ENCODE measurements around the gene NFIA. TPM values are rescaled to one million over a fixed set of nuclear protein-coding genes. Genes with fewer than 3 reads are reported as not detected.

The NFIA gene
- polyA plus RNA-seq, 12 donors: 29.6 to 378 (median 35.8) TPM

DNA sequence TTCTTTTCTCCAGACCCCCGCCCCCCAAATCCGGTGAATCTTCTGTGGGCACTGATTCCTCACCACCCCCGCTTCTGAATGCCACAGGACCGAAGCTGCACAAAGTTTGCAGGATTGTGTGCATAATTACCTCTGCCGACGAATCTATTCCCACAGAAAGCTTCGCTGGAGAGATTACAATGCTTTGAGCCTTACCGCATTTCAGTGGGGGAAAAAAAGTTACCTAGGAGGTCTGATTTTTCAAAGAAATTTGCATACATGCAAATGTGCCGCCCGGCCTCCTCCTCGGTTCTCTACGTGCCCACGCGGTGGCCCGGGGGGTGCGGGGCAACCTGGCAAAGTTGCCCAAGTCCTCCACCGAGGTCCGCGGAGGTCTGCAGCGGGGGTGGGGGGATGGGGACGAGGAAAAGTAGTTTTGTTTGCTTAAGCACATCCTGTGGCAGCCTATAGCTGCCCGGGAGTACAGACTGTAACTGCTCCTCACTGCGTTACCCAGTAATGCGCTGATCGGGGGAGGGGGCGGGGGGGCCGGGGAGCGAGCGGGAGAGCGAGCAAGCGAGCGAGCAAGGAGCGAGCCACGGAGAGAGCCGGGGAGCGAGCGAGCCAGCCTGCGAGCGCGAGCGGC, 563 bp upstream of the NFIA start:
- DNase-seq: peak; percentile 78

DNA sequence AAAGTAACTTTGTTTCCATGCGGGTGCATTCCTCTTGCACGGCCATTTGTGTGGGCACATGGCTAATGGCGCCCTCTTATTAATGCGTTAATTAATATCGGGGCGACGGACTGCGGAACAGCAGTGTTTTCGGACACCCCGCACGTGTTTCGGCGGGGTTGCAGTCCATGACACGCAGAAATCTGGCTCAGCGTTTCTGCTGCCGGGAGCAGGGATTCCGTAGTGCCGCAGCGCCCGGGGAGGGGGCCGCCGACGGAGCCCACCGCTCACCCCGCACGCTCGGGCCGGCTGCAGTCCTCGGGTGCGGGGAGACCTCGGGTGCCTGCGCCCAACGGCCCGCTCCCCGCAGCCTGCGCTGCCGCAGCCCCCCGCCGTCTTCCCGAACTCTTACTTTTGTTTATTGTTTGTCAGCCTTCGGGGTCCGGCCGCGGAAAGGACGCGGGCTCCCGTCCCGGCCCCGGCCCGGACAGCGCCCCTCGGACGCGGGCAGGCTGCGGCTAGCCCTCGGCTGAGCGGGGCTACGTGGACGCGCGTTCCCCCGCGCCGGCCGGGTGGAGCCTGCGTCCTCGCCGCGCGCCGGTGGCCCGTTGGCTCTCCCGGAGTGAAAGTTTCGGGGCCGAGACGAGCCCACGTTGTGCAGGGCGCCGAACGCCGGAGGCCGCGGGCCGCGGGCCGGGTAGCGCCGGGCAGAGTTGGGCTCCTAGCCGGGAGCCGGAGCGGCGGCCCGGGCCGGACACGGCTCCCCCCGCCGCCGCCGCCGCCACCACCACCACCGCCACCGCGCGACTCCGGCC, 849 bp downstream of the NFIA start:
- DNase-seq: no peak

GRCh38 chr1:61083807-61084440, 1.6 kb downstream of the NFIA start:
- DNase-seq: peak; percentile 44

- peak; percentile 61 for DNase-seq
These were observed 2.2 kb downstream of the NFIA start for GRCh38 chr1:61084491-61085031.

GRCh38 chr1:61085206-61085982, 3.0 kb downstream of the NFIA start:
- peak; percentile 57 for DNase-seq

DNA sequence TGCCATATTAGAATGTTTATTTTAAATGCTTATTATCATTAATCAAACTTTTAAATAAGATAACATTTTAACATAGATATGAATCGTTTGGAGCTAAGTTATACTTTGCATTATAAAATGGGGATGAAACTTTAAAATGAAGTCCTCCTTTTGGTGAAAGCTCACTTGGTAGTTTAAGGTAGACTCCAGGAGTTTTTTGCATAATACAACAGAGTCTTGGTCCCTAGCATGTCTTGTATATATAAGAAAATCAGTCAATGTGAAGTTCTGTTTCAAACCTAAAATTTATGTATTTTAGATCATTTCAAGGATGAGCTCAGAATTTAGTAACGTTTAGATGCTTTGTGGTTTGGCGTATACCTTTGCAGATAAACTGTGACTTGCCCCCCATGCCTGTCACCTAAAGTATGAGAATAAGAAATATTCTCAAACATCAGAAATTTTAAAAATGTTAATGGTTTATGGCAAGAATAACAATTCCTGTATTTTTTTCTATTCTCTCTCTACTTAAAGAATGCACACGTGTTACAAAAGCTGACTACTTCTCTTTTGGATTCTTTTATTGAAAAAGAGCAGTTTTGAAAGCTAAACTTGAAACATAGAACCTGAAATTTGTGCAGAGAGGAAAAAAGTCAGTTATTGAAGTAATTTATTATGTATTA, 3.8 kb downstream of the NFIA start:
- no peak for DNase-seq

DNA sequence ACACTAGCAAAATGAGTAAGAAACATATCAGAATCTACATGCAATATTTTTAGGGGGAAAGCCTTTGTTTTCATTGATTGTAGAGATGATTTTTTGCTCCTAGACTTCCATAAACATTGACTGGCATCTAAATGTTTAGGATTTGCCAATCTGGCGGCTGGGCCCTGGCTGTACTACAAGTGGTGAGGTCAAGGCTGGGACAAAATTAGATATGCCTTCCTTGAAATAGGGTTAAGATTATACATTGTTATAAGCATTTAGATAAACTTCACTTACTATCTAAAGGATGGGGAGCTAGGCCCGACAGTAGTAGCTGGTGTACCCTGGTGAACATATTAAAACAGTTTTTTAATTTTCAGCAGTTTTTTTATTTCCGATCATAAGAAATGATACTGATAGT, 5.2 kb downstream of the NFIA start:
- no peak for DNase-seq

- DNase-seq: no peak
These were observed 6.0 kb downstream of the NFIA start for GRCh38 chr1:61088163-61088974.

- no peak for DNase-seq
These were observed 7.0 kb downstream of the NFIA start for GRCh38 chr1:61089338-61089737.

GRCh38 chr1:61089741-61090140, 7.4 kb downstream of the NFIA start:
- DNase-seq: no peak

DNA sequence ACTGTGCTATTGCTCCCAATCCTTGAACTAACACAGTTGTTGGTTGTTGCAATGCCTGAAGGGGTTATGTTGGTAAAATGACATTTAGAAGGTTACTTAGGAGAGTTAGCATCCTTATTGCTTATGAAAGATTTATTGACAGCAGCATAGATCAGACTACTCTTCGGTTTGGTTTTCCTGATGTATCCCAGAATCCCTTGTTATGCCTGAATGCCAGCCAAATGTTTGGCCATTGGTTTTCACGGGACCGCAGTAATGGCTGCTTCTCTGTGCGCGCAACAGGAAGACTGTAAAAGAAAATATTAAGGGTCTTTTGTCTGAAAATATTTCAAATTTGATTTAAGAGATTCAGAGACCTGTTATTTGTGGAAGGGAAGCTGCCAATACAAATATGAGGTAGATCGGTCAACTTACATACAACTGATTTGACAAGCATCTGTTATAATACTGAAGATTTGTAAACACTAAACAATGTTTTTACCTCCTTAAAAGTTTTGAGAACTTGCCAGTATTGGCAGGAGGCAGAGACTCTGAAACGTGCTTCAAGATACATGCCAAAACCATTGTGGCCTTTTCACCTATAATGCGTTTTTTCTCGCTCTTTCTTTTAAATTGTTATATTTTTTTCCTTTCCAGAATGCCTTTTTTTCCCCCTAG, 8.3 kb downstream of the NFIA start:
- DNase-seq: no peak

DNA sequence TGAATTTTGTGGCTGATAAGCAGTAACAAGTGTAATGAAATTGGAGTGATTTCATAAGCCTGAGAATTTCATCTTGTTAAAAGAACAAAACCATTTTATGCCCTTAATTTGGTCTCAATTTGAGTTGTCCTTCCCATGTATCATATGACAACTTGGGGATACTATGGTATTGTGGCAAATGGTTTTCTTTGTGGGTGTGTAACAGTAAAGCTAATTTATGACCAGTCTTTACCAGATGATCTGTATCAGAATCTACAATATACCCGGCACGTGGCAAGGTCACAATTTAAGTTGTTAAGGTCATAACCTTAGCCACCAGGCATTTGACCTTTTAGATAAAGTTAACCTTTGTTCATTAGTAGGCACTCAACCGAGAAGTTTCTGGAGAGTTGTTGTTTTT, 9.1 kb downstream of the NFIA start:
- no peak for DNase-seq

- no peak for DNase-seq
These were observed 10.3 kb downstream of the NFIA start for GRCh38 chr1:61092642-61093041.

GRCh38 chr1:61093525-61094137, 11.3 kb downstream of the NFIA start:
- DNase-seq: no peak

- no peak for DNase-seq
These were observed 12.5 kb downstream of the NFIA start for GRCh38 chr1:61094677-61095469.

GRCh38 chr1:61095470-61095812, 13.1 kb downstream of the NFIA start:
- no peak for DNase-seq

- no peak for DNase-seq
These were observed 15.0 kb downstream of the NFIA start for GRCh38 chr1:61097317-61097716.

GRCh38 chr1:61097722-61098121, 15.4 kb downstream of the NFIA start:
- no peak for DNase-seq

- DNase-seq: no peak
These were observed 16.0 kb downstream of the NFIA start for GRCh38 chr1:61098333-61098732.

Measured in muscle of arm (tissue), 12 donors.